ENCODE data around the gene ZNF597.

Gene ZNF597

GRCh38 chr16:3443108-3444031, at the start of gene ZNF597, which contains the start of gene NAA60:
TSS of gene ZNF597 (minus strand) at chr16:3443504. CDS start at chr16:3443153, 351 bp downstream.
TSS of gene NAA60 (plus strand) at chr16:3443680. CDS start at chr16:3476228, 32,548 bp downstream.
- DNase-seq, result peak; percentile 83

GRCh38 chr16:3492356-3492755, 49.1 kb upstream of the ZNF597 start:
- DNase-seq, result no peak

- no peak for DNase-seq
Measured at GRCh38 chr16:3490911-3491629, 47.8 kb upstream of the ZNF597 start.

- DNase-seq, result no peak
Measured at GRCh38 chr16:3488801-3489200, 45.5 kb upstream of the ZNF597 start.

- no peak for DNase-seq
Measured at GRCh38 chr16:3487521-3488410, 44.5 kb upstream of the ZNF597 start.

GRCh38 chr16:3486506-3487215, 43.4 kb upstream of the ZNF597 start:
- DNase-seq, result no peak

GRCh38 chr16:3485821-3486505, 42.7 kb upstream of the ZNF597 start:
- DNase-seq, result no peak

- no peak for DNase-seq
Measured at GRCh38 chr16:3485097-3485745, 41.9 kb upstream of the ZNF597 start.

- no peak for DNase-seq
Measured at GRCh38 chr16:3484318-3485096, 41.2 kb upstream of the ZNF597 start.

GRCh38 chr16:3482659-3483241, 39.4 kb upstream of the ZNF597 start:
- DNase-seq, result no peak

GRCh38 chr16:3481696-3482658, 38.7 kb upstream of the ZNF597 start:
- DNase-seq, result no peak

GRCh38 chr16:3480901-3481695, 37.8 kb upstream of the ZNF597 start:
- no peak for DNase-seq

- DNase-seq, result no peak
Measured at GRCh38 chr16:3479654-3480216, 36.4 kb upstream of the ZNF597 start.

- DNase-seq, result no peak
Measured at GRCh38 chr16:3478242-3478925, 35.1 kb upstream of the ZNF597 start.

- no peak for DNase-seq
Measured at GRCh38 chr16:3476409-3476808, 33.1 kb upstream of the ZNF597 start.

GRCh38 chr16:3475604-3476375, 32.5 kb upstream of the ZNF597 start:
- no peak for DNase-seq
